GM23338 (cell line): ENCODE data around the gene CLSTN1. TPM values are rescaled to one million over a fixed set of nuclear protein-coding genes. Genes with fewer than 3 reads are reported as not detected.

ENCODE experiments used
- ATAC-seq: fragments of 200-7000 bp; cut with Tn5 transposase; 3 replicates; pipeline ENCODE4 v1.9.1; 2020
- DNase-seq: peaks from one replicate; pipeline ENCODE4 v3.0.0-alpha.2; 2015; ENCODE audit warnings: low spot score
- H2AFZ ChIP-seq: fragments of 200-600 bp; sonication (generic); 2 replicates; pipeline ENCODE4 v1.8.0; 2016; ENCODE audit warnings: antibody characterized with exemption, mild to moderate bottlenecking, moderate library complexity
- H3F3A ChIP-seq: fragments of 200-600 bp; sonication (generic); replicated peaks from 2 replicates; pipeline ENCODE4 v1.8.0; 2017; ENCODE audit warnings: antibody characterized with exemption, mixed run types, low read depth
- H3K27ac ChIP-seq: fragments of 200-600 bp; sonication (generic); 2 replicates; pipeline ENCODE4 v1.6.1; 2016; ENCODE audit warnings: low read depth
- H3K27me3 ChIP-seq: fragments of 200-600 bp; sonication (generic); 2 replicates; pipeline ENCODE4 v1.8.0; 2016; ENCODE audit warnings: mild to moderate bottlenecking, mixed run types, moderate library complexity; ENCODE audit not compliant: insufficient read depth
- H3K36me3 ChIP-seq: fragments of 200-600 bp; sonication (generic); 2 replicates; pipeline ENCODE4 v1.8.0; 2016; ENCODE audit warnings: mild to moderate bottlenecking; ENCODE audit not compliant: insufficient read depth
- H3K4me1 ChIP-seq: fragments of 200-600 bp; sonication (generic); 2 replicates; pipeline ENCODE4 v1.8.0; 2016; ENCODE audit warnings: mild to moderate bottlenecking, moderate library complexity; ENCODE audit not compliant: insufficient read depth
- H3K4me2 ChIP-seq: fragments of 200-600 bp; sonication (generic); 2 replicates; pipeline ENCODE4 v1.7.1; 2017; ENCODE audit warnings: mixed run types
- H3K4me3 ChIP-seq: fragments of 200-600 bp; sonication (generic); 2 replicates; pipeline ENCODE4 v1.6.1; 2016; ENCODE audit warnings: mixed run types
- H3K79me2 ChIP-seq: fragments of 200-600 bp; sonication (generic); replicated peaks from 2 replicates; pipeline ENCODE4 v1.8.0; 2017; ENCODE audit warnings: mild to moderate bottlenecking; ENCODE audit not compliant: insufficient read depth
- H3K9me2 ChIP-seq: fragments of 200-600 bp; sonication (generic); 2 replicates; pipeline ENCODE4 v1.8.0; 2017; ENCODE audit not compliant: insufficient read depth
- H4K20me1 ChIP-seq: fragments of 200-600 bp; sonication (generic); replicated peaks from 2 replicates; pipeline ENCODE4 v1.8.0; 2017; ENCODE audit warnings: mild to moderate bottlenecking; ENCODE audit not compliant: insufficient read depth
- H3K27ac Mint-ChIP-seq: 2 replicates; pipeline ENCODE4 v1.8.0; 2020; ENCODE audit warnings: inconsistent platforms, mild to moderate bottlenecking, moderate library complexity, mixed read lengths
- H3K27me3 Mint-ChIP-seq: 3 replicates; pipeline ENCODE4 v1.8.0; 2022; ENCODE audit warnings: low read depth, mild to moderate bottlenecking, moderate library complexity, mixed read lengths, inconsistent platforms; ENCODE audit not compliant: insufficient read depth, poor library complexity
- H3K36me3 Mint-ChIP-seq: 3 replicates; pipeline ENCODE4 v1.8.0; 2021; ENCODE audit warnings: low read depth, mild to moderate bottlenecking, inconsistent platforms, moderate library complexity, mixed read lengths
- H3K4me1 Mint-ChIP-seq: 3 replicates; pipeline ENCODE4 v1.8.0; 2020; ENCODE audit warnings: mild to moderate bottlenecking, inconsistent platforms, mixed read lengths
- H3K4me3 Mint-ChIP-seq: 3 replicates; pipeline ENCODE4 v1.8.0; 2021; ENCODE audit warnings: moderate library complexity, mild to moderate bottlenecking, inconsistent platforms, mixed read lengths
- H3K9me3 Mint-ChIP-seq: 3 replicates; pipeline ENCODE4 v1.8.0; 2020; ENCODE audit warnings: moderate library complexity, mild to moderate bottlenecking, inconsistent platforms, mixed read lengths
- EZH2phosphoT487 ChIP-seq: fragments of 200-600 bp; sonication (generic); IDR thresholded peaks from one replicate; pipeline ENCODE4 v1.8.1; 2018; ENCODE audit warnings: antibody characterized with exemption; ENCODE audit not compliant: unreplicated experiment
- JUNB ChIP-seq: IDR thresholded peaks from one replicate; pipeline ENCODE4 v1.6.1; 2016; ENCODE audit warnings: antibody characterized with exemption; ENCODE audit not compliant: unreplicated experiment
- NANOG ChIP-seq: IDR thresholded peaks from 2 replicates; pipeline ENCODE4 v1.6.1; 2016; ENCODE audit warnings: antibody characterized with exemption, borderline replicate concordance
- POLR2AphosphoS5 ChIP-seq: IDR thresholded peaks from 2 replicates; pipeline ENCODE4 v1.6.1; 2016; ENCODE audit warnings: antibody characterized with exemption, low read depth
- STAT1 ChIP-seq: IDR thresholded peaks from one replicate; pipeline ENCODE4 v1.6.1; 2016; ENCODE audit warnings: antibody characterized with exemption; ENCODE audit not compliant: unreplicated experiment
- ZNF114 ChIP-seq: fragments of 250-450 bp; sonication (Bioruptor Pico); IDR thresholded peaks from 2 replicates; pipeline ENCODE4 v1.5.0; 2020; ENCODE audit warnings: mild to moderate bottlenecking, moderate library complexity
- ZNF331 ChIP-seq: fragments of 250-450 bp; sonication (Bioruptor Pico); IDR thresholded peaks from 2 replicates; pipeline ENCODE4 v1.5.0; 2020; ENCODE audit warnings: low read depth, mild to moderate bottlenecking, moderate library complexity
- polyA plus RNA-seq: library from polyadenylated mRNA; unstranded; fragments of >200 nt; fragmentation: Nextera tagmentation; extraction: Ambion mirVana; gene quantifications from 2 replicates; pipeline ENCODE4 v1.2.1, GENCODE V29; 2016
- total RNA-seq: library from RNA; depleted of rRNA; stranded (reverse); fragments of >200 nt; shearing (Covaris generic); gene quantifications from 2 replicates; pipeline ENCODE4 v1.2.3, GENCODE V29; 2014
- TF ChIP-seq, protein P1 (sequence below): IDR thresholded peaks from 2 replicates; pipeline ENCODE4 v1.6.1; 2016; ENCODE audit warnings: antibody characterized with exemption

The CLSTN1 gene
- total and polyA plus RNA-seq, 2 experiments from 2014 or later, result 38.5 to 66.2 TPM

DNA sequence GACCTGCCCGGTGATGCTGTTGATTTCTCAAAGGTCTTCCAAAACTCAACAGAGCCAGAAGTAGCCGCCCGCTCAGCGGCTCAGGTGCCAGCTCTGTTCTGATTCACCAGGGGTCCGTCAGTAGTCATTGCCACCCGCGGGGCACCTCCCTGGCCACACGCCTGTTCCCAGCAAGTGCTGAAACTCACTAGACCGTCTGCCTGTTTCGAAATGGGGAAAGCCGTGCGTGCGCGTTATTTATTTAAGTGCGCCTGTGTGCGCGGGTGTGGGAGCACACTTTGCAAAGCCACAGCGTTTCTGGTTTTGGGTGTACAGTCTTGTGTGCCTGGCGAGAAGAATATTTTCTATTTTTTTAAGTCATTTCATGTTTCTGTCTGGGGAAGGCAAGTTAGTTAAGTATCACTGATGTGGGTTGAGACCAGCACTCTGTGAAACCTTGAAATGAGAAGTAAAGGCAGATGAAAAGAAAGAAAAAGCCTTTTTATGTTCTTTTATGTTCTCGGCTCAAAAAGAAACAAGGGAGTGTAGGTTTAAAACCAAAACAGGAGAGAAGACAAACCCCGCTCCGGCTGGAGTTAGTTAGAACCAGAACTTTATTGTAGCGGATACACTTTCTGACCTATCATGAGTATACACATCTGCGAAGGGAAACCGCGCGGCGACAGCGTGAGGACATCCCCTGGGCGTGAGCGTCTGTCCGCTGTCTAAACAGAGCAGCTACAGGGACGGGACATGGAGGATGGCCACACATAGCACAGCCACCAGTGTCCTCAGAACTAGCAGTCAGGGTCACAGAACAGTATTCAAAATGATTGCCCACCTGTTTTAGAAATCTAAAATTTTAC lies 95.1 kb downstream of the CLSTN1 start:
- Histone ChIP-seq H3K36me3 (peaks cover 19% of the 10 kb centered on the region), H3K4me1 (no peaks in the 10 kb centered on the region), H3K27ac (no peak overlapping the region), H3K9me2 (no peaks in the 10 kb centered on the region), H3F3A (peaks cover 5% of the 10 kb centered on the region; the same call in 1 of the 2 replicates), H3K4me3 (no peak overlapping the region), H2AFZ (no peak overlapping the region), H3K4me2 (no peak overlapping the region), H3K79me2 (no peaks in the 10 kb centered on the region), H4K20me1 (no peaks in the 10 kb centered on the region; the same call in 1 of the 2 replicates), H3K27me3 (no peaks in the 10 kb centered on the region)
- no peak overlapping the region for H3K4me3 Mint-ChIP-seq
- peaks cover 20% of the 10 kb centered on the region for H3K27me3 Mint-ChIP-seq
- no peak overlapping the region for H3K27ac Mint-ChIP-seq
- H3K4me1 Mint-ChIP-seq, result no peaks in the 10 kb centered on the region; the same call in 2 of the 3 replicates
- DNase-seq (no peak), ATAC-seq (no peak)
- TF ChIP-seq ZNF114 (CRISPR knock-in tag) (no peak), STAT1 (no peak), NANOG (no peak), POLR2AphosphoS5 (no peak), EZH2phosphoT487 (no peak), JUNB (no peak)
- TF ChIP-seq, protein P1, sequence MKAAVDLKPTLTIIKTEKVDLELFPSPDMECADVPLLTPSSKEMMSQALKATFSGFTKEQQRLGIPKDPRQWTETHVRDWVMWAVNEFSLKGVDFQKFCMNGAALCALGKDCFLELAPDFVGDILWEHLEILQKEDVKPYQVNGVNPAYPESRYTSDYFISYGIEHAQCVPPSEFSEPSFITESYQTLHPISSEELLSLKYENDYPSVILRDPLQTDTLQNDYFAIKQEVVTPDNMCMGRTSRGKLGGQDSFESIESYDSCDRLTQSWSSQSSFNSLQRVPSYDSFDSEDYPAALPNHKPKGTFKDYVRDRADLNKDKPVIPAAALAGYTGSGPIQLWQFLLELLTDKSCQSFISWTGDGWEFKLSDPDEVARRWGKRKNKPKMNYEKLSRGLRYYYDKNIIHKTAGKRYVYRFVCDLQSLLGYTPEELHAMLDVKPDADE, result no peak
- peaks cover 73% of the 10 kb centered on the region for H3K36me3 Mint-ChIP-seq
- H3K9me3 Mint-ChIP-seq, result peaks cover 3% of the 10 kb centered on the region; the same call in 2 of the 3 replicates

DNA sequence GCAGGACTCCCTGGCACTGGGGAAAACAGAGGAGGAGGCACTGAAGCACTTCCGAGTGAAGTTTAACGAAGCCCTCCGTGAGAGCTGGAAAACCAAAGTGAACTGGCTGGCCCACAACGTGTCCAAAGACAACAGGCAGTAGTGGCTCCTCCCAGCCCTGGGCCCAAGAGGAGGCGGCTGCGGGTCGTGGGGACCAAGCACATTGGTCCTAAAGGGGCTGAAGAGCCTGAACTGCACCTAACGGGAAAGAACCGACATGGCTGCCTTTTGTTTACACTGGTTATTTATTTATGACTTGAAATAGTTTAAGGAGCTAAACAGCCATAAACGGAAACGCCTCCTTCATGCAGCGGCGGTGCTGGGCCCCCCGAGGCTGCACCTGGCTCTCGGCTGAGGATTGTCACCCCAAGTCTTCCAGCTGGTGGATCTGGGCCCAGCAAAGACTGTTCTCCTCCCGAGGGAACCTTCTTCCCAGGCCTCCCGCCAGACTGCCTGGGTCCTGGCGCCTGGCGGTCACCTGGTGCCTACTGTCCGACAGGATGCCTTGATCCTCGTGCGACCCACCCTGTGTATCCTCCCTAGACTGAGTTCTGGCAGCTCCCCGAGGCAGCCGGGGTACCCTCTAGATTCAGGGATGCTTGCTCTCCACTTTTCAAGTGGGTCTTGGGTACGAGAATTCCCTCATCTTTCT lies 96.7 kb downstream of the CLSTN1 start:
- no peaks in the 10 kb centered on the region for H3K27me3 ChIP-seq
- no peak overlapping the region for H2AFZ ChIP-seq
- no peaks in the 10 kb centered on the region for H4K20me1 ChIP-seq
- peaks cover 5% of the 10 kb centered on the region for H3K36me3 ChIP-seq
- Mint-ChIP-seq H3K27me3 (peaks cover 21% of the 10 kb centered on the region), H3K4me3 (no peak overlapping the region), H3K27ac (no peak overlapping the region; the same call in 1 of the 2 replicates), H3K9me3 (peaks cover 10% of the 10 kb centered on the region; the same call in 2 of the 3 replicates), H3K4me1 (no peaks in the 10 kb centered on the region; the same call in 2 of the 3 replicates), H3K36me3 (peaks cover 72% of the 10 kb centered on the region)
- no peak for DNase-seq
- H3K4me1 ChIP-seq, result no peaks in the 10 kb centered on the region
- no peaks in the 10 kb centered on the region for H3K9me2 ChIP-seq
- no peak overlapping the region for H3K4me2 ChIP-seq
- ATAC-seq, result peak; percentile 12
- no peak for TF ChIP-seq ZNF331 (CRISPR knock-in tag)
- TF ChIP-seq, protein P1, result no peak
- TF ChIP-seq ZNF114 (CRISPR knock-in tag), result no peak
- no peaks in the 10 kb centered on the region for H3K79me2 ChIP-seq
- H3F3A ChIP-seq, result peaks cover 5% of the 10 kb centered on the region; the same call in 1 of the 2 replicates
- 0 out of 2 replicates have a peak overlapping the region, but pooled peaks have one; percentile 26 for H3K27ac ChIP-seq
- H3K4me3 ChIP-seq, result no peak overlapping the region
